Measurements from ENCODE around the gene LGALS3.
"Not testable (repeated sequence)": the region's sequence is repeated elsewhere in the genome, so short reads cannot be mapped to it uniquely, and the experiment has no call there.

Gene LGALS3

DNA sequence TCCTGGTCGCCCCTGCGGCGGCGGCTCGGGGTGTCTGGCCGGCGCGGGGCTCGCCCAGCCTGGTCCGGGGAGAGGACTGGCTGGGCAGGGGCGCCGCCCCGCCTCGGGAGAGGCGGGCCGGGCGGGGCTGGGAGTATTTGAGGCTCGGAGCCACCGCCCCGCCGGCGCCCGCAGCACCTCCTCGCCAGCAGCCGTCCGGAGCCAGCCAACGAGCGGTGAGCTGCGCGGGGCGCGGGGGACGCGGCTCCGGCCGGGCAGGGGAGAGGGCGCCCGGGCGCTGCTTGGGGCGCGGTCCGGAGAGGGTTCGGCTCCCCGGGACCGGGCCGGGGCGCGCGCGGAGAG, at the start of gene LGALS3:
LGALS3 (plus strand) TSS at position 167 of the 342 bp plus-strand sequence. CDS start 8,122 bp downstream, outside the sequence.
- FAIRE-seq, result no peak
- peak; percentile 78 for DNase-seq (ENCODE audit: insufficient read length, low spot score)

GRCh38 chr14:55079961-55080360, 49.1 kb upstream of the LGALS3 start:
- not testable (repeated sequence) for FAIRE-seq; DNase-seq (ENCODE audit: insufficient read length, low spot score)

- FAIRE-seq (no peak), DNase-seq (ENCODE audit: insufficient read length, low spot score) (no peak)
Observed at GRCh38 chr14:55084401-55085059, 44.5 kb upstream of the LGALS3 start.

DNA sequence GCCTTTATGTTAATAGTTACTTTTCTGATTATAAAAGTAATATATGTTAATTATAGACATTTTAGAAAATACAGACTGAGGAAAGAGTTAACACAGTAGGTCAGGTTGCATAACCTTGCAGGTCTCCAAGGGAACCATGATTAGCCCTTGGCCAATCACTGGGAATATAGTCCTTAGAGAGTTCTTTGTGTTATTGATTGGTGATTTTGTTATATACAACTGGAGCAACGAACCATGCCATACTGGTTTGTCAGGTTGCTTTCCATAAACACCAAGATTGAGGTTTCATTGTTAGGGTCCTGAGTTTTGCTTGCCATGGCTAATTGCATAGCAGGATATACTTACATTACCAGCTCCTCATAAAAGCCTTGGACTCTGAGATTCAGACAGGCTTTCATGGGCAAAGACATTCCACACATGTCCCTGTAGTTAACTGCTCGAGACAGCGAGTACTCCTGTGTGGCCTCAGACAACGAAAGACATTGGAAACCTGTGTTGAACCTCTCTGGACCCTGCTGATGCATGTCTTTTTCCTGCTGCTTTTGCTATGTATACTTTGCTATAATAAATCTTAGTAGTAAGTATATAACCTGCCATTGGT, 43.9 kb upstream of the LGALS3 start:
- DNase-seq (ENCODE audit: insufficient read length, low spot score), result no peak
- no peak for FAIRE-seq

- DNase-seq (ENCODE audit: insufficient read length, low spot score) (no peak), FAIRE-seq (no peak)
Observed at GRCh38 chr14:55086938-55087337, 42.1 kb upstream of the LGALS3 start.

DNA sequence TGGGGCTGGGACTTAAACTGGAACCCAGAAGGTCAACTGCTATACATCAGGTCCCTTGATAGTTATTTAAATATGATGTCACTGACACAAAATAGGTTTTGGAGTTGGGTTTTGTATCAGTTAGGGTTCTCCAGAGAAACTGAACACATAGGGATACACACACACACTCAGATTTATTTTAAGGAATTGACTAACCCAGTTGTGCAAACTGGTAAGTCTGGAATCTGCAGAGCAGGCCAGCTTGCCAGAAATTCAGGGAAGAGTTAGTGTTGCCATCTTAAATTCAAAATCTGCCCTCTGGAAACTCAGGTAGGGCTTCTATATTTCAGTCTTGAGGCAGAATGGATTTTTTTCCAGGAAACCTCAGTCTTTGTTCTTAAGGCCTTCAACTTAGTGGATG, 40.7 kb upstream of the LGALS3 start:
- no peak for FAIRE-seq
- no peak for DNase-seq (ENCODE audit: insufficient read length, low spot score)

DNA sequence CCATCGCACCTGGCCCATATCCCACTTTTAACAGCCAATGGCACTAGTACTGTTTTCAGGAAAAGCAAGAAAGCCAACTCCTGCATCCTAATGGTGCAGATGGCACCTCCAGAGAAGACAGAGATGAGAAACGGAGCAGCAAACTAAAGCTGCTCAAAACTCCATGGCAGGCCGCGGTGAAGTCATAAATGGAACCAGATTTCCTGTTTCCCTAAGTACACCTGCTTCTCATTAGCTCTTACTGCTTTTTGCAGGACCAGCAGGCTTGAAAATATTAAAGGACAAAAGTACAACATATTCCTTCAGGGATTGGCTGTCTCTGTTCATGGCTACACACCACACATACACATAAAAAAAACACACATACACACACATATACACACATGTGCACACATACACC, 36.7 kb upstream of the LGALS3 start:
- DNase-seq (ENCODE audit: insufficient read length, low spot score) (no peak), FAIRE-seq (no peak)

GRCh38 chr14:55094292-55095157, 34.5 kb upstream of the LGALS3 start:
- FAIRE-seq (no peak), DNase-seq (ENCODE audit: insufficient read length, low spot score) (no peak)

- FAIRE-seq (peak; percentile 99), DNase-seq (ENCODE audit: insufficient read length, low spot score) (peak; percentile 67)
Observed at GRCh38 chr14:55097881-55098560, 31.0 kb upstream of the LGALS3 start.

DNA sequence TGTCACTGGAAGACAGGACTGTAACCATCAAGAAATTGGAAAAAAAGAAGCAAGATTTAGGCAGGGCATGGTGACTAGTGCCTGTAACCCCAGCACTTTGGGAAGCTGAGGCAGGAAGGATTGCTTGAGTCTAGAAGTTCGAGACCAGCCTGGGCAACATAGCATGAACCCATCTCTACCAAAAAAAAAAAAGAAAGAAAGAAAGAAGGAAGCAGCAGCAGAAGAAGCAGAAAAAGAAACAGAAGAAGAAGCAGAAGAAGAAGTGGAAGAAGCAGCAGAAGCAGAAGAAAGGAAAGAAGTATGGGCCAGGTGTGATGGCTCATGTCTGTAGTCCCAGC, 30.5 kb upstream of the LGALS3 start:
- FAIRE-seq (no peak), DNase-seq (ENCODE audit: insufficient read length, low spot score) (no peak)

- DNase-seq (ENCODE audit: insufficient read length, low spot score), result no peak
- FAIRE-seq, result peak; percentile 54
Observed at GRCh38 chr14:55099756-55100155, 29.3 kb upstream of the LGALS3 start.

GRCh38 chr14:55101698-55102097, 27.4 kb upstream of the LGALS3 start:
- FAIRE-seq, result no peak
- DNase-seq (ENCODE audit: insufficient read length, low spot score), result no peak

DNA sequence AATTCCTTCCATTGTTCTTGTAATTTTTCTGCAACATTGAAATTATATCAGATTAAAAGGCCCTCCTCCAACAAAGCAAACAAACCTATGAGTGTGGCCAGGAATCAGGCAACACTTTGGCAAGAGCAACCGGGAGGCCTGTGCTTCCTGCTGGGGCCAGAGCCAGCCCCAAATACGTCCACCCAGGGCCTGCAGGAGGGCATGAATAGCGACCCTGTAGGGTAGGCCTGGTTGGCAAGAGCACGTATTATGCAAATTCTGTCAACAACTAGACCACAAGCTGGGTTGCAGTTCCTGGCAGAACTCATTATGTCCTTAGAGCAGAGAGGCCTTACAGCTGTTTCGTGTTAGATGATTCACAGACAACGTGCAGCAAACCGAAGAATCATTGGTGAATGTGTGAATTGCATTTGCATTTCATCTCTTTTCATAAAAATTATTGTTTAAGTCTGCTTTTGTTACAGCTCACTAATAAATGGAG, 26.9 kb upstream of the LGALS3 start:
- FAIRE-seq, result peak; percentile 96
- DNase-seq (ENCODE audit: insufficient read length, low spot score), result peak; percentile 46

GRCh38 chr14:55103005-55103640, 25.9 kb upstream of the LGALS3 start:
- FAIRE-seq, result peak; percentile 91
- no peak for DNase-seq (ENCODE audit: insufficient read length, low spot score)

- peak; percentile 64 for FAIRE-seq
Observed at GRCh38 chr14:55103971-55104954, 24.8 kb upstream of the LGALS3 start.

DNA sequence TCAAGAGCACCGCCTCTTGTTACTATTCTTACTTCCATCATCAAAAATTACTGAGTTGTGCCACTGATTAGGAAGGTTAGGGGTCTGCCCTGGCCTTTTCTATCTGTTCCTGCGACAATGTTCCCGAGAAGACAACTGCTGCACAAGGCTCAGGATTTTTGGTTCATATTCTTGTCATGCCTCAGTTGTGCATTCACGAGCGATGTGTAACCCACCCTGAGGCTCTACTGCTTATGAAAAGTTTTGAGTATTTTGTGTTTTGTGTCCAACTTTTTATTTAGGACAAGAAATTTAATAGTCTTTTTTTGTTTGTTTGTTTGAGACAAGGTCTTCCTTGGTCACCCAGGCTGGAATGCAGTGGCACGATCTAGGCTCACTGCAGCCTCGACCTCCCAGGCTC, 23.1 kb upstream of the LGALS3 start:
- no peak for FAIRE-seq
- DNase-seq (ENCODE audit: insufficient read length, low spot score), result no peak

More at GRCh38 chr14:55103971-55104954, 24.8 kb upstream of the LGALS3 start:
- DNase-seq (ENCODE audit: insufficient read length, low spot score), result no peak

DNA sequence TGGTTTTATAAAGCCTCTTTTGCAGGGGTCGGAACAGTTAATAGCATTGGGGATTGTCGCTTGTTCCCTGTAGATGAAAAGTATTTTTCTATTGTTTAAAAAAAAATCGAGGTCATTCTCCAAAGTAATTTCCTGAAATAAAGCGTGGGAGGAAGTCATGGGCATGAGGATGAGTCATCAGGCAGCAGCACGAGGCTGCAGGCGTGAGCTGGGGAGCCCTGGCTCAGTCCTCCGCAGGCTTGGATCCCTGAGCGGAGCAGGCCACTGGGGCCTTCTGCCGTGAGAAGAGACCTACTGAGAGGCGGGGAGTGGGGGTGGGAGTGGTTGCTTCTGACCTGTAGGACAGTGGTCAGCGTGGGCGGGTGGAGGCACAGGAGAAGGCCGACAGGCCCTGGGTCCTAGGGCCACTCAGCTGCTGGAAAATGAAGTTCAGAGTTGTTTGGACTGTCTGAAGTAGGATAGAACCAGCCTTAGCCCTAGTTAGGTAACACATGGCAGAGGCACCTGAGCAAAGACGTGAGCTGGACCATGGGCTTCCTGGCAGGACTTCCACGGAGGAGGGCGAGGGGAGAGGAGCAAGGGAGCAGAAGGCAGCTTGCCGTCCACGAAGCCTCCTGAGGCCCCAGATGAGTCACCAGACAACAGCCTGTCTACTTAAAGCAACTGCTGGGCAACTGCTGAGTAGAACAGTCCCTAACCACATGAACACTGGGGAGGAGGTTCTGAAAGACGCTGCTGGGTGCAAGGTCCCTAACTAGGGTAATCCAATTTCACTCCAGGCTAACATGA, 21.1 kb upstream of the LGALS3 start:
- no peak for FAIRE-seq
- no peak for DNase-seq (ENCODE audit: insufficient read length, low spot score)

DNA sequence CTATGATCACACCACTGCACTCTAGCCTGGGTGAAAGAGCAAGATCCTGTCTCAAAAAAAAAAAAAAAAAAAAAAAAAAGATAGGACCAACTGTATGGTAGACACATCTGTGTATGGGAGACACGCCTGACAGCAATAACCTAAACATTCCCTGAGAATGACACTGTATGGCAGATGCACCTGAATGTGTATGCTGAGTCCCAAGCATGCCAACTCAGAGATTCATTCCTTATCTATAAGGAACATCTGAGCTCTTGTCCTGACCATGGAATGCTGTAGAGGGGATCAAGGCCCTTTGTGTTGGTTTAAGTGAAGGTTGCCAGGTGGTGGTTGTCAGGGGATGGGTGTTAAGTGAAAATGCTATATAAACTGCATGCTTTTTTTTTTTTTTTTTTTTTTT, 19.2 kb upstream of the LGALS3 start:
- DNase-seq (ENCODE audit: insufficient read length, low spot score) (no peak), FAIRE-seq (no peak)
